Left ventricle myocardium inferior (tissue), 1 donor: Measurements from ENCODE around the gene SHMT1. TPM values are rescaled to one million over a fixed set of nuclear protein-coding genes. Genes with fewer than 3 reads are reported as not detected.
"Not testable (repeated sequence)": the region's sequence is repeated elsewhere in the genome, so short reads cannot be mapped to it uniquely, and the experiment has no call there.

ENCODE experiments used
- DNase-seq: peaks from one replicate; pipeline ENCODE4 v3.0.0-alpha.2; 2020
- H3K27ac ChIP-seq: fragments of 200-600 bp; replicated peaks from 2 replicates; pipeline ENCODE4 v1.8.0; 2021
- H3K27me3 ChIP-seq: fragments of 200-600 bp; 2 replicates; pipeline ENCODE4 v1.8.0; 2021; ENCODE audit warnings: low read depth
- H3K36me3 ChIP-seq: fragments of 200-600 bp; 2 replicates; pipeline ENCODE4 v1.8.0; 2021
- H3K4me1 ChIP-seq: fragments of 200-600 bp; 2 replicates; pipeline ENCODE4 v1.8.0; 2021
- H3K4me3 ChIP-seq: fragments of 200-600 bp; 2 replicates; pipeline ENCODE4 v1.8.0; 2021; ENCODE audit warnings: mild to moderate bottlenecking, moderate library complexity
- H3K9me3 ChIP-seq: fragments of 200-600 bp; replicated peaks from 2 replicates; pipeline ENCODE4 v1.8.0; 2021
- CTCF ChIP-seq: fragments of 200-600 bp; IDR thresholded peaks from 2 replicates; pipeline ENCODE4 v1.8.0; 2021; ENCODE audit warnings: antibody characterized with exemption, mild to moderate bottlenecking, borderline replicate concordance
- intact Hi-C: fragments of 100-400 bp; cut with micrococcal nuclease; formaldehyde crosslinking; loops from one replicate; pipeline ENCODE4 v1.11.0; 2022
- total RNA-seq: library from RNA; stranded (reverse); fragmentation: NEBNext Ultra II Directional; extraction: Animal tissue kit (Norgen Biotek cat#: 25700); gene quantifications from one replicate; pipeline ENCODE4 v1.2.1, GENCODE V29; 2021
- donor health status: DM: no; HTN: yes; CAD: no; lungs with severe emphysema.

Gene SHMT1
- total RNA-seq, 1 donor from 2014 or later, result 6.8 TPM

GRCh38 chr17:18384271-18384670 is 20.9 kb upstream of the SHMT1 start:
- H3K4me1 ChIP-seq, intact Hi-C loops, H3K27ac ChIP-seq, H3K36me3 ChIP-seq, H3K4me3 ChIP-seq, DNase-seq, H3K9me3 ChIP-seq: not testable (repeated sequence)
- H3K27me3 ChIP-seq, result peaks cover 53% of the 10 kb centered on the region

GRCh38 chr17:18383079-18383481 is 19.7 kb upstream of the SHMT1 start:
- H3K4me3 ChIP-seq, DNase-seq, H3K9me3 ChIP-seq, H3K36me3 ChIP-seq, intact Hi-C loops, H3K27ac ChIP-seq, H3K4me1 ChIP-seq: not testable (repeated sequence)
- peaks cover 54% of the 10 kb centered on the region for H3K27me3 ChIP-seq

- intact Hi-C loops, result no loop called here
- Histone ChIP-seq H3K27me3 (peaks cover 54% of the 10 kb centered on the region), H3K4me1 (no peaks in the 10 kb centered on the region), H3K36me3 (no peaks in the 10 kb centered on the region), H3K27ac (no peak overlapping the region), H3K4me3 (no peak overlapping the region), H3K9me3 (no peaks in the 10 kb centered on the region)
- no peak for DNase-seq
- TF ChIP-seq CTCF, result no peak
Measured at GRCh38 chr17:18382441-18383078, 19.2 kb upstream of the SHMT1 start.

- DNase-seq, result no peak
- no peaks in the 10 kb centered on the region for H3K9me3 ChIP-seq
- intact Hi-C loops, result no loop called here
Measured at GRCh38 chr17:18381953-18382245, 18.5 kb upstream of the SHMT1 start.

GRCh38 chr17:18381158-18381952 is 18.0 kb upstream of the SHMT1 start:
- Histone ChIP-seq H3K9me3 (no peaks in the 10 kb centered on the region), H3K27me3 (peaks cover 54% of the 10 kb centered on the region), H3K36me3 (no peaks in the 10 kb centered on the region), H3K4me3 (no peak overlapping the region), H3K4me1 (no peaks in the 10 kb centered on the region), H3K27ac (no peak overlapping the region)
- no peak for DNase-seq
- TF ChIP-seq CTCF, result no peak
- intact Hi-C loops, result no loop called here

More at GRCh38 chr17:18381953-18382245, 18.5 kb upstream of the SHMT1 start:
- no peak overlapping the region for H3K4me3 ChIP-seq
- no peak for TF ChIP-seq CTCF
- H3K27ac ChIP-seq, result no peak overlapping the region
- no peaks in the 10 kb centered on the region for H3K4me1 ChIP-seq
- no peaks in the 10 kb centered on the region for H3K36me3 ChIP-seq
- H3K27me3 ChIP-seq, result peaks cover 54% of the 10 kb centered on the region

GRCh38 chr17:18380471-18381157 is 17.3 kb upstream of the SHMT1 start:
- H3K27me3 ChIP-seq, result peaks cover 51% of the 10 kb centered on the region

More at GRCh38 chr17:18380471-18381157, 17.3 kb upstream of the SHMT1 start:
- no peak for TF ChIP-seq CTCF
- intact Hi-C loops, result no loop called here
- DNase-seq, result no peak
- Histone ChIP-seq H3K9me3 (peaks cover 1% of the 10 kb centered on the region), H3K4me3 (no peak overlapping the region), H3K27ac (no peak overlapping the region), H3K4me1 (no peaks in the 10 kb centered on the region), H3K36me3 (no peaks in the 10 kb centered on the region)
